Measurements from ENCODE around the gene CLEC3B.

GRCh38 chr3:44981751-44982150, 44.4 kb upstream of the CLEC3B start:
- TF ChIP-seq CTCF (IDR thresholded peaks at IDR 0.05) = no peak
- no peak for TF ChIP-seq POLR2A (IDR thresholded peaks at IDR 0.05)
